Activated CD8-positive, alpha-beta T cell treated with anti-CD3 and anti-CD28 coated beads for 36 hours (primary cell): Measurements from ENCODE around the gene GYS2. TPM values are rescaled to one million over a fixed set of nuclear protein-coding genes. Genes with fewer than 3 reads are reported as not detected.

ENCODE experiments used
- ATAC-seq: fragments of 200-7000 bp; cut with Tn5 transposase; one replicate; pipeline ENCODE4 v1.10.0; 2021; ENCODE audit warnings: mild to moderate bottlenecking, moderate library complexity
- CTCF ChIA-PET: fragments of 350-600 bp; sonication (Branson Sonifier 250); formaldehyde crosslinking; loops from one replicate; lab custom pipeline; 2021; ENCODE audit warnings: antibody characterized with exemption; lab: Charles Lee
- POLR2A ChIA-PET: fragments of 350-600 bp; sonication (Branson Sonifier 250); formaldehyde crosslinking; loops from one replicate; lab custom pipeline; 2021; ENCODE audit warnings: antibody characterized with exemption; lab: Charles Lee
- DNase-seq: peaks from one replicate; pipeline ENCODE4 v3.0.0-alpha.2; 2020
- H3K27ac Mint-ChIP-seq: one replicate; pipeline ENCODE4 v1.8.0; 2021; ENCODE audit warnings: mild to moderate bottlenecking, mixed read lengths
- H3K27me3 Mint-ChIP-seq: one replicate; pipeline ENCODE4 v1.8.0; 2021; ENCODE audit warnings: mixed read lengths
- H3K36me3 Mint-ChIP-seq: one replicate; pipeline ENCODE4 v1.8.0; 2021; ENCODE audit warnings: low read depth, mixed read lengths
- H3K4me1 Mint-ChIP-seq: one replicate; pipeline ENCODE4 v1.8.0; 2021; ENCODE audit warnings: low read depth, mixed read lengths
- H3K4me3 Mint-ChIP-seq: one replicate; pipeline ENCODE4 v1.8.0; 2021; ENCODE audit warnings: mild to moderate bottlenecking, moderate library complexity, mixed read lengths
- H3K9me3 Mint-ChIP-seq: one replicate; pipeline ENCODE4 v1.8.0; 2021; ENCODE audit warnings: mixed read lengths
- CTCF ChIP-seq: fragments of 200-600 bp; IDR thresholded peaks from one replicate; pipeline ENCODE4 v1.8.0; 2022; ENCODE audit warnings: antibody characterized with exemption, mild to moderate bottlenecking
- intact Hi-C: fragments of 100-400 bp; cut with micrococcal nuclease; formaldehyde crosslinking; loops from one replicate; pipeline ENCODE4 v1.10.0; 2022
- total RNA-seq, 2 experiments: library from RNA; stranded (reverse); gene quantifications; one replicate each; pipeline ENCODE4 v1.2.3, GENCODE V29; 2021

Gene GYS2
- total RNA-seq, 2 experiments from 2014 or later, result not detected

GRCh38 chr12:21559855-21560569 lies 44.6 kb downstream of the GYS2 start:
- peaks cover 11% of the 10 kb centered on the region for H3K4me1 Mint-ChIP-seq
- POLR2A ChIA-PET, result no interaction called here
- H3K27ac Mint-ChIP-seq, result peak overlapping the region; percentile 60
- TF ChIP-seq CTCF, result no peak
- H3K36me3 Mint-ChIP-seq, result no peaks in the 10 kb centered on the region
- intact Hi-C loops, result no loop called here
- H3K27me3 Mint-ChIP-seq, result no peaks in the 10 kb centered on the region
- CTCF ChIA-PET, result interaction anchor here (0.6 kb wide), 1 partner anchor 226 kb away, joined by 3 read pairs; no protein-coding TSS in a partner anchor
- DNase-seq (no peak), ATAC-seq (peak; percentile 45)
- H3K4me3 Mint-ChIP-seq, result no peak overlapping the region
- no peaks in the 10 kb centered on the region for H3K9me3 Mint-ChIP-seq

- DNase-seq, result no peak
- CTCF ChIA-PET, result interaction anchor here (0.6 to 0.9 kb wide), 2 partner anchors 123 to 318 kb away, joined by 3 read pairs; no protein-coding TSS in a partner anchor
- Mint-ChIP-seq H3K27ac (no peak overlapping the region), H3K4me1 (peaks cover 11% of the 10 kb centered on the region), H3K36me3 (no peaks in the 10 kb centered on the region), H3K27me3 (no peaks in the 10 kb centered on the region), H3K4me3 (no peak overlapping the region), H3K9me3 (no peaks in the 10 kb centered on the region)
- POLR2A ChIA-PET, result no interaction called here
- TF ChIP-seq CTCF, result no peak
- intact Hi-C loops, result no loop called here
- peak; percentile 37 for ATAC-seq
Observed at GRCh38 chr12:21558100-21558679, 46.5 kb downstream of the GYS2 start.

GRCh38 chr12:21553329-21553675 lies 51.3 kb downstream of the GYS2 start:
- H3K4me3 Mint-ChIP-seq, result no peak overlapping the region
- no peak for DNase-seq
- H3K27ac Mint-ChIP-seq, result no peak overlapping the region
- no peaks in the 10 kb centered on the region for H3K36me3 Mint-ChIP-seq
- ChIA-PET CTCF (interaction anchor here (0.7 kb wide), 1 partner anchor 8 kb away, joined by 3 read pairs; no protein-coding TSS in a partner anchor), POLR2A (no interaction called here)
- no peaks in the 10 kb centered on the region for H3K9me3 Mint-ChIP-seq
- ATAC-seq, result no peak
- H3K27me3 Mint-ChIP-seq, result no peaks in the 10 kb centered on the region
- intact Hi-C loops, result no loop called here
- no peak for TF ChIP-seq CTCF
- peaks cover 1% of the 10 kb centered on the region for H3K4me1 Mint-ChIP-seq

- CTCF ChIA-PET, result interaction anchor here (0.7 kb wide), 1 partner anchor 9 kb away, joined by 3 read pairs; no protein-coding TSS in a partner anchor
Observed at GRCh38 chr12:21552635-21553328, 51.9 kb downstream of the GYS2 start.

More at GRCh38 chr12:21552635-21553328, 51.9 kb downstream of the GYS2 start:
- H3K36me3 Mint-ChIP-seq, result no peaks in the 10 kb centered on the region
- DNase-seq (no peak), ATAC-seq (no peak)
- H3K4me3 Mint-ChIP-seq, result no peak overlapping the region
- peaks cover 5% of the 10 kb centered on the region for H3K4me1 Mint-ChIP-seq
- no peak overlapping the region for H3K27ac Mint-ChIP-seq
- POLR2A ChIA-PET, result no interaction called here
- intact Hi-C loops, result no loop called here
- H3K9me3 Mint-ChIP-seq, result no peaks in the 10 kb centered on the region
- no peak for TF ChIP-seq CTCF
- H3K27me3 Mint-ChIP-seq, result no peaks in the 10 kb centered on the region
